CD14-positive monocyte (primary cell): Measurements from ENCODE around the gene FSTL3. TPM values are rescaled to one million over a fixed set of nuclear protein-coding genes. Genes with fewer than 3 reads are reported as not detected.

Source experiments
- DNase-seq, 3 donors: peaks; one replicate each; pipeline ENCODE4 v3.0.0-alpha.2; 2011 to 2022
- H2AFZ ChIP-seq: 2 replicates; pipeline ENCODE4 v1.6.0; 2012; ENCODE audit warnings: mild to moderate bottlenecking, low read depth, low read length, inconsistent platforms; ENCODE audit not compliant: insufficient read depth, poor library complexity, severe bottlenecking
- H3K27ac ChIP-seq, 2 donors: 1 replicate in 1 of 2; 2 replicates in 1 of 2; pipeline ENCODE4 v1.5.1; 2012 to 2013; ENCODE audit warnings: low read length in 2 of 2, control low read depth in 1 of 2, inconsistent platforms in 1 of 2, low read depth in 1 of 2, mild to moderate bottlenecking in 1 of 2
- H3K27me3 ChIP-seq, 2 donors: one replicate each; pipeline versions ENCODE4 v1.6.0 to v1.6.1; 2011 to 2013; ENCODE audit warnings: low read length in 2 of 2; ENCODE audit not compliant: control insufficient read depth in 2 of 2, insufficient read depth in 2 of 2
- H3K36me3 ChIP-seq, 2 donors: replicated peaks in 1 of 2; 1 replicate in 1 of 2; 2 replicates in 1 of 2; pipeline versions ENCODE4 v1.5.1 to v1.6.1; 2012 to 2013; ENCODE audit warnings: low read length in 2 of 2, control low read depth in 1 of 2, inconsistent platforms in 1 of 2, mild to moderate bottlenecking in 1 of 2; ENCODE audit not compliant: insufficient read depth in 2 of 2, control insufficient read depth in 1 of 2
- H3K4me1 ChIP-seq, 2 donors: 1 replicate in 1 of 2; 2 replicates in 1 of 2; pipeline versions ENCODE4 v1.5.1 to v1.6.1; 2012 to 2013; ENCODE audit warnings: low read length in 2 of 2, control low read depth in 1 of 2, inconsistent platforms in 1 of 2, mild to moderate bottlenecking in 1 of 2, moderate library complexity in 1 of 2; ENCODE audit not compliant: insufficient read depth in 2 of 2, control insufficient read depth in 1 of 2
- H3K4me2 ChIP-seq: replicated peaks from 2 replicates; pipeline ENCODE3; 2012; ENCODE audit warnings: low read length, moderate library complexity, mild to moderate bottlenecking; ENCODE audit not compliant: poor library complexity, severe bottlenecking; ENCODE audit errors: extremely low read depth
- H3K4me3 ChIP-seq, 3 experiments: fragments of 200-600 bp in 1 of 3; sonication (generic) in 1 of 3; replicated peaks in 1 of 3; 1 replicate in 2 of 3; 2 replicates in 1 of 3; pipeline ENCODE4 v1.5.1; 2011 to 2013; ENCODE audit warnings: low read length in 3 of 3, mild to moderate bottlenecking in 3 of 3, control low read depth in 2 of 3, low read depth in 2 of 3, inconsistent platforms in 1 of 3, moderate library complexity in 1 of 3
- H3K79me2 ChIP-seq: 2 replicates; pipeline ENCODE4 v1.6.0; 2012; ENCODE audit warnings: mild to moderate bottlenecking, control low read depth, inconsistent platforms, low read length, moderate library complexity; ENCODE audit not compliant: insufficient read depth
- H3K9ac ChIP-seq: 2 replicates; pipeline ENCODE4 v1.6.0; 2017; ENCODE audit warnings: low read length, mild to moderate bottlenecking; ENCODE audit not compliant: insufficient read depth, poor library complexity, severe bottlenecking
- H3K9me3 ChIP-seq, 2 donors: replicated peaks in 1 of 2; 1 replicate in 1 of 2; 2 replicates in 1 of 2; pipeline versions ENCODE4 v1.5.1 to v1.6.1; 2012 to 2013; ENCODE audit warnings: low read length in 2 of 2, control low read depth in 1 of 2; ENCODE audit not compliant: control insufficient read depth in 1 of 2, insufficient read depth in 1 of 2
- H4K20me1 ChIP-seq: 2 replicates; pipeline ENCODE4 v1.6.0; 2012; ENCODE audit warnings: mild to moderate bottlenecking, low read length, control low read depth, moderate library complexity; ENCODE audit not compliant: insufficient read depth
- H3K27ac Mint-ChIP-seq, 7 donors: one replicate each; pipeline ENCODE4 v1.8.0; 2020; ENCODE audit warnings: mild to moderate bottlenecking in 7 of 7, mixed read lengths in 7 of 7, moderate library complexity in 6 of 7, inconsistent platforms in 2 of 7
- H3K27me3 Mint-ChIP-seq, 3 donors: one replicate each; pipeline ENCODE4 v1.8.0; 2021 to 2022; ENCODE audit warnings: low read depth in 3 of 3, mild to moderate bottlenecking in 3 of 3, mixed read lengths in 3 of 3, moderate library complexity in 3 of 3, inconsistent platforms in 1 of 3
- H3K36me3 Mint-ChIP-seq, 2 donors: one replicate each; pipeline ENCODE4 v1.8.0; 2020; ENCODE audit warnings: mixed read lengths in 2 of 2, inconsistent platforms in 1 of 2, mild to moderate bottlenecking in 1 of 2
- H3K4me1 Mint-ChIP-seq: one replicate; pipeline ENCODE4 v1.8.0; 2020; ENCODE audit warnings: mild to moderate bottlenecking, mixed read lengths
- H3K4me3 Mint-ChIP-seq, 2 donors: one replicate each; pipeline ENCODE4 v1.8.0; 2020; ENCODE audit warnings: mild to moderate bottlenecking in 2 of 2, mixed read lengths in 2 of 2, moderate library complexity in 1 of 2
- H3K9me3 Mint-ChIP-seq, 7 donors: one replicate each; pipeline ENCODE4 v1.8.0; 2020 to 2022; ENCODE audit warnings: mixed read lengths in 7 of 7, mild to moderate bottlenecking in 6 of 7, moderate library complexity in 6 of 7, inconsistent platforms in 2 of 7
- WGBS: methylation state at CpG from one replicate; pipeline ENCODE4 v1.1.5; 2013; ENCODE audit warnings: missing lambda C conversion rate; ENCODE audit not compliant: insufficient coverage; 5-methylcytosine and 5-hydroxymethylcytosine counted together
- intact Hi-C, 2 donors: fragments of 100-400 bp; cut with micrococcal nuclease; formaldehyde crosslinking; loops; one replicate each; pipeline versions ENCODE4 v1.15.0 to v1.15.1; 2023
- polyA plus RNA-seq, 3 donors: library from polyadenylated mRNA; depleted of rRNA in 1 of 3; unstranded in 2 of 3; stranded (reverse) in 1 of 3; fragments of 300-500 nt in 2 of 3; fragments of >200 nt in 1 of 3; fragmentation: Illumina TruSeq in 2 of 3; gene quantifications; 1 replicate in 2 of 3; 2 replicates in 1 of 3; pipeline ENCODE4 v1.2.3, GENCODE V29; 2012 to 2021
- TF ChIP-seq, protein P1 (sequence below): fragments of 200-600 bp; IDR thresholded peaks from one replicate; pipeline ENCODE4 v1.8.0; 2022; ENCODE audit warnings: antibody characterized with exemption, mild to moderate bottlenecking

The FSTL3 gene
- polyA plus RNA-seq, 3 donors, result 2.5 to 42.1 (median 5.2) TPM

- Histone ChIP-seq H3K79me2 (no peaks in the 10 kb centered on the region), H4K20me1 (no peaks in the 10 kb centered on the region), H3K27ac (no peak overlapping the region), H3K9ac (no peak overlapping the region), H3K27me3 (peaks cover 7 to 22% of the 10 kb centered on the region in 2 donors), H2AFZ (no peak overlapping the region), H3K4me2 (no peak overlapping the region), H3K36me3 (no peaks in the 10 kb centered on the region), H3K9me3 (peaks cover under 1 to 3% of the 10 kb centered on the region in 2 donors), H3K4me3 (no peak overlapping the region), H3K4me1 (peaks cover 10 to 17% of the 10 kb centered on the region in 2 donors)
- Mint-ChIP-seq H3K4me3 (peak overlapping the region in 1 of 2 donors; percentile 63), H3K27me3 (peaks cover 18 to 45% (median 34%) of the 10 kb centered on the region in 3 donors), H3K4me1 (peaks cover 6% of the 10 kb centered on the region), H3K9me3 (peaks cover 4 to 14% (median 5%) of the 10 kb centered on the region in 7 donors), H3K36me3 (peaks cover 2 to 3% of the 10 kb centered on the region in 2 donors), H3K27ac (no peak overlapping the region)
- intact Hi-C loops, result no loop called here
- DNase-seq, result no peak
- TF ChIP-seq, protein P1, sequence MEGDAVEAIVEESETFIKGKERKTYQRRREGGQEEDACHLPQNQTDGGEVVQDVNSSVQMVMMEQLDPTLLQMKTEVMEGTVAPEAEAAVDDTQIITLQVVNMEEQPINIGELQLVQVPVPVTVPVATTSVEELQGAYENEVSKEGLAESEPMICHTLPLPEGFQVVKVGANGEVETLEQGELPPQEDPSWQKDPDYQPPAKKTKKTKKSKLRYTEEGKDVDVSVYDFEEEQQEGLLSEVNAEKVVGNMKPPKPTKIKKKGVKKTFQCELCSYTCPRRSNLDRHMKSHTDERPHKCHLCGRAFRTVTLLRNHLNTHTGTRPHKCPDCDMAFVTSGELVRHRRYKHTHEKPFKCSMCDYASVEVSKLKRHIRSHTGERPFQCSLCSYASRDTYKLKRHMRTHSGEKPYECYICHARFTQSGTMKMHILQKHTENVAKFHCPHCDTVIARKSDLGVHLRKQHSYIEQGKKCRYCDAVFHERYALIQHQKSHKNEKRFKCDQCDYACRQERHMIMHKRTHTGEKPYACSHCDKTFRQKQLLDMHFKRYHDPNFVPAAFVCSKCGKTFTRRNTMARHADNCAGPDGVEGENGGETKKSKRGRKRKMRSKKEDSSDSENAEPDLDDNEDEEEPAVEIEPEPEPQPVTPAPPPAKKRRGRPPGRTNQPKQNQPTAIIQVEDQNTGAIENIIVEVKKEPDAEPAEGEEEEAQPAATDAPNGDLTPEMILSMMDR, result no peak
- 10% methylated on average over 30 of the region's 58 CpGs for WGBS
These were observed 44.4 kb downstream of the FSTL3 start for GRCh38 chr19:720345-721160.

DNA sequence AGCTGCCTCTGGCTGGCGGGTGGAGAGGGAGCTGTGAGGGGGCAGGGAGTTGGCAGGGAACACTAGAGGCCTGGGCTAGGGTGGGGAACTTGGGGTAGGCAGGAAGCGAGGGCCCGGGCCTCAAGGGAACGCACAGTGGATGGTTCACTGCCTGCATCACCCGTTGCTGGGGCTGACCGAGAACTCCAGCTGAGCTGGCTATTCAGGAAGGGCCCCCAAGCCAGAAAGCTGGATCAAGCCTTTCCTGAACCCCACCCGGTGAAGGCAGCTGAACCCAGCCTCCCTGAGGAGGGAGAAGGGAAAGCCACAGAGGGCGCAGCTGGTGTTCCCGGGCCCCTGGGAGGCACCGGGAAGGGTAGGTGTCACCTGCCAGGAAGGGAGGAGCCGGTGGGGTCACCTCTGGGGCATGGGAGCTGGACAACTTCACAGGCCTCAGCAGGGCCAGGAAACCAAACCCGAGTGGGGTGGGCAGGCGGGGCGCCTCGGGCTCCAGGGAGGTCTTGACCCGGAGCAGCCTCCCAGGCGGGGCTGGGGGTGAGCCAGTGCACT lies 46.4 kb downstream of the FSTL3 start:
- TF ChIP-seq, protein P1, result no peak
- intact Hi-C loops, result no loop called here
- H4K20me1 ChIP-seq, result no peaks in the 10 kb centered on the region
- Mint-ChIP-seq H3K27ac (no peak overlapping the region), H3K27me3 (peaks cover 18 to 50% (median 31%) of the 10 kb centered on the region in 3 donors), H3K36me3 (peaks cover 0 to 2% of the 10 kb centered on the region in 2 donors), H3K9me3 (peaks cover 0 to 9% (median 0%) of the 10 kb centered on the region in 7 donors), H3K4me3 (no peak overlapping the region), H3K4me1 (peaks cover 6% of the 10 kb centered on the region)
- H3K4me1 ChIP-seq, result peaks cover 10 to 17% of the 10 kb centered on the region in 2 donors
- H3K27me3 ChIP-seq, result peaks cover 7 to 22% of the 10 kb centered on the region in 2 donors
- no peaks in the 10 kb centered on the region for H3K9me3 ChIP-seq
- no peak overlapping the region for H3K4me2 ChIP-seq
- no peak for DNase-seq
- no peaks in the 10 kb centered on the region for H3K36me3 ChIP-seq
- no peak overlapping the region for H3K27ac ChIP-seq
- H2AFZ ChIP-seq, result no peak overlapping the region
- no peak overlapping the region for H3K9ac ChIP-seq
- H3K79me2 ChIP-seq, result no peaks in the 10 kb centered on the region
- 31% methylated on average over 16 of the region's 17 CpGs for WGBS
- H3K4me3 ChIP-seq, result no peak overlapping the region
